Measurements from ENCODE around the gene REXO5. TPM values are rescaled to one million over a fixed set of nuclear protein-coding genes. Genes with fewer than 3 reads are reported as not detected.
A peak's percentile ranks its signal among the peaks of the same experiment; 100 is the strongest.

REXO5 gene
- total and polyA plus RNA-seq, 9 of the 15 experiments (the other 6 are each of a cell fraction or from before 2014, with no cell fraction given), result 10.5 to 45.1 (median 25.4) TPM

DNA sequence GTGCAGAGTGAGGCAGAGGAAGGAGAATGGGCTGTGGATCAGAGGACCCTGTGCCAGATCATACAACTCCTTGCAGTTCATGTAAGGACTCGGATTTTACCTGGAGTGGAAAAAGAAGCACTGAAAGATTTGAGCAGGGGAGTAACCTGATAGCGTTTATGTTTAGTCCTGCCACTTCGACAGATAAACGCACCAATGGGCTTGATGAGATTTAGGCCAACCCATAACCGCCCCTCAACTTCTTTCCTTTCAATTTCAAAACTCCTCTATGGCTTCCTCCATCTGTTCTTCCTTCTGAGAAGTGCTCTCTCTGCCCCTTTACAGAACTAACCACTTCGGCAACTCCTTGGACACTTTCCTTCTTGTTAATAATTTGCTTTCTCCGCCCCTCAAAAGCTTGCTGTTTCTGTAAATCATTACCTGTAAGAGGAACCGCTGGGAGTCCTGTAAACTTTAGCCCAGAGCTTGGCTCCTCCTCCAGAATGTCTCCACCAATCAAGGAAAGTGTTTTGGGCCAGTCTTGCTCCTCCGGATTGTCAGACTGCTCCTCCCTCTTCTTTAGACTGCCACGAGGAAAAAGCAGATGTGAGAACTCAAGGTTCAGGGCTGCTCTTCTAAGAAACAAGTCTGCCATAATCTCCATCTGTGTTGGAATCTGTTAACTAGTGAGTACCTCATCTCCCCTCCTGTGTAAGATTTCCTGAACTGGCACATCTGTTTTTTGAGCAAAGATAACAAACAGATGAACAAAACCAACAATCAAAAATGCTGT lies 42.7 kb upstream of the REXO5 start, which contains the start of gene ACSM3 (continued):
- TF ChIP-seq, protein P1, sequence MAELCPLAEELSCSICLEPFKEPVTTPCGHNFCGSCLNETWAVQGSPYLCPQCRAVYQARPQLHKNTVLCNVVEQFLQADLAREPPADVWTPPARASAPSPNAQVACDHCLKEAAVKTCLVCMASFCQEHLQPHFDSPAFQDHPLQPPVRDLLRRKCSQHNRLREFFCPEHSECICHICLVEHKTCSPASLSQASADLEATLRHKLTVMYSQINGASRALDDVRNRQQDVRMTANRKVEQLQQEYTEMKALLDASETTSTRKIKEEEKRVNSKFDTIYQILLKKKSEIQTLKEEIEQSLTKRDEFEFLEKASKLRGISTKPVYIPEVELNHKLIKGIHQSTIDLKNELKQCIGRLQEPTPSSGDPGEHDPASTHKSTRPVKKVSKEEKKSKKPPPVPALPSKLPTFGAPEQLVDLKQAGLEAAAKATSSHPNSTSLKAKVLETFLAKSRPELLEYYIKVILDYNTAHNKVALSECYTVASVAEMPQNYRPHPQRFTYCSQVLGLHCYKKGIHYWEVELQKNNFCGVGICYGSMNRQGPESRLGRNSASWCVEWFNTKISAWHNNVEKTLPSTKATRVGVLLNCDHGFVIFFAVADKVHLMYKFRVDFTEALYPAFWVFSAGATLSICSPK (IDR thresholded peaks at IDR 0.05; ENCODE audit: borderline replicate concordance), result no peak
- TF ChIP-seq, protein P2, sequence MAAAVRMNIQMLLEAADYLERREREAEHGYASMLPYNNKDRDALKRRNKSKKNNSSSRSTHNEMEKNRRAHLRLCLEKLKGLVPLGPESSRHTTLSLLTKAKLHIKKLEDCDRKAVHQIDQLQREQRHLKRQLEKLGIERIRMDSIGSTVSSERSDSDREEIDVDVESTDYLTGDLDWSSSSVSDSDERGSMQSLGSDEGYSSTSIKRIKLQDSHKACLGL (CRISPR knock-in tag; IDR thresholded peaks at IDR 0.05; ENCODE audit: borderline replicate concordance, poor library complexity, severe bottlenecking), result no peak
- TF ChIP-seq TAF9B (IDR thresholded peaks at IDR 0.05; ENCODE audit: partially characterized antibody) (peak; percentile 38), ZBTB17 (CRISPR knock-in tag; IDR thresholded peaks at IDR 0.05) (no peak), CCAR2 (IDR thresholded peaks at IDR 0.05; ENCODE audit: low read depth, low read length) (no peak), LCOR (CRISPR knock-in tag; IDR thresholded peaks at IDR 0.05) (0 out of 2 replicates have a peak, but pooled peaks have one; percentile 66), JUND (IDR thresholded peaks at IDR 0.05; ENCODE audit: borderline replicate concordance, low read depth, low read length) (peak; percentile 2; the same call in 1 of the 2 replicates), JUND (tag; IDR thresholded peaks at IDR 0.05; ENCODE audit: borderline replicate concordance, low read depth, low read length) (no peak), SIN3A (IDR thresholded peaks at IDR 0.05; ENCODE audit: borderline replicate concordance in 2 of 2, control insufficient read depth in 1 of 2, low read depth in 2 of 2, low read length in 2 of 2) (peak in 1 of 2 experiments; percentile 70; a peak in 1 of 4 replicates)
